Measurements from ENCODE around the gene SAMSN1. TPM values are rescaled to one million over a fixed set of nuclear protein-coding genes. Genes with fewer than 3 reads are reported as not detected.

The SAMSN1 gene
- total RNA-seq, 1 experiment from 2014 or later, result 0.44 TPM

- no peak overlapping the region for H3K27ac ChIP-seq (ENCODE audit: low read length)
- DNase-seq (ENCODE audit: low read depth, low spot score) (no peak), ATAC-seq (no peak)
- H3K9me3 ChIP-seq (ENCODE audit: control insufficient read depth, insufficient read depth, low read depth, low read length), result no peaks in the 10 kb centered on the region
- BruUV-seq (replicated peaks), result no TSS peak
- H3K4me1 ChIP-seq (ENCODE audit: control insufficient read depth, insufficient read depth, low read length), result no peaks in the 10 kb centered on the region
- in situ Hi-C loops (cut with HindIII; ENCODE audit: low pct_unique_long_range_greater_than_20kb, low sequenced_read_pairs), result no loop called here
- TF ChIP-seq SIN3A (IDR thresholded peaks at IDR 0.05; ENCODE audit: borderline replicate concordance, insufficient read depth, low read depth, low read length), result no peak
- TF ChIP-seq TCF7L2 (IDR thresholded peaks at IDR 0.05; ENCODE audit: low read depth, low read length), result no peak
- TF ChIP-seq CTCF (IDR thresholded peaks at IDR 0.05), result no peak
- no peak for TF ChIP-seq REST (IDR thresholded peaks at IDR 0.05; ENCODE audit: insufficient read depth in 1 of 2, low read depth in 2 of 2, low read length in 1 of 2)
- TF ChIP-seq POLR2AphosphoS5 (IDR thresholded peaks at IDR 0.05; ENCODE audit: low read depth, low read length), result no peak
- H3K4me3 ChIP-seq (ENCODE audit: low read depth in 2 of 2, low read length in 2 of 2), result no peak overlapping the region
- no peaks in the 10 kb centered on the region for H3K27me3 ChIP-seq (ENCODE audit: control insufficient read depth, insufficient read depth, low read length)
- ChIA-PET CTCF (no interaction called here), POLR2A (no interaction called here)
- H3K36me3 ChIP-seq (ENCODE audit: control insufficient read depth, insufficient read depth, low read length), result no peaks in the 10 kb centered on the region
- intact Hi-C loops (cut with micrococcal nuclease; ENCODE audit: unreplicated experiment), result no loop called here
Measured at GRCh38 chr21:14531757-14532316, 14.3 kb downstream of the SAMSN1 start.

GRCh38 chr21:14530592-14530991 lies 15.5 kb downstream of the SAMSN1 start:
- in situ Hi-C loops (cut with HindIII; ENCODE audit: low pct_unique_long_range_greater_than_20kb, low sequenced_read_pairs) (no loop called here), intact Hi-C loops (cut with micrococcal nuclease; ENCODE audit: unreplicated experiment) (no loop called here)
- H3K9me3 ChIP-seq (ENCODE audit: control insufficient read depth, insufficient read depth, low read depth, low read length), result no peaks in the 10 kb centered on the region
- CTCF ChIA-PET, result no interaction called here
- no TSS peak for BruUV-seq (replicated peaks)
- DNase-seq (ENCODE audit: low read depth, low spot score), result no peak
- H3K27me3 ChIP-seq (ENCODE audit: control insufficient read depth, insufficient read depth, low read length), result no peaks in the 10 kb centered on the region
- POLR2A ChIA-PET, result no interaction called here
- no peak for TF ChIP-seq TCF7L2 (IDR thresholded peaks at IDR 0.05; ENCODE audit: low read depth, low read length)
- no peak for TF ChIP-seq SIN3A (IDR thresholded peaks at IDR 0.05; ENCODE audit: borderline replicate concordance, insufficient read depth, low read depth, low read length)
- no peak for TF ChIP-seq REST (IDR thresholded peaks at IDR 0.05; ENCODE audit: insufficient read depth in 1 of 2, low read depth in 2 of 2, low read length in 1 of 2)
- TF ChIP-seq POLR2AphosphoS5 (IDR thresholded peaks at IDR 0.05; ENCODE audit: low read depth, low read length), result no peak
- TF ChIP-seq CTCF (IDR thresholded peaks at IDR 0.05), result no peak
- H3K4me1 ChIP-seq (ENCODE audit: control insufficient read depth, insufficient read depth, low read length), result no peaks in the 10 kb centered on the region
- no peak for ATAC-seq
- H3K4me3 ChIP-seq (ENCODE audit: low read depth in 2 of 2, low read length in 2 of 2), result no peak overlapping the region
- no peak overlapping the region for H3K27ac ChIP-seq (ENCODE audit: low read length)
- H3K36me3 ChIP-seq (ENCODE audit: control insufficient read depth, insufficient read depth, low read length), result no peaks in the 10 kb centered on the region

Data from Panc1 (cell line).